Left renal pelvis (tissue), 4 donors: ENCODE measurements around the gene AGPAT1. TPM values are rescaled to one million over a fixed set of nuclear protein-coding genes. Genes with fewer than 3 reads are reported as not detected.

Experiments used
- DNase-seq, 4 donors: peaks; one replicate each; pipeline ENCODE4 v3.0.0-alpha.2; 2013; ENCODE audit warnings: low read depth in 4 of 4, low spot score in 3 of 4
- polyA plus RNA-seq, 4 donors: library from polyadenylated mRNA; unstranded; fragments of 120-200 nt; gene quantifications; one replicate each; pipeline ENCODE4 v1.2.1, GENCODE V29; 2013; ENCODE audit not compliant: insufficient read length in 4 of 4

Gene AGPAT1
- polyA plus RNA-seq, 4 donors = 84.4 to 105 (median 99.7) TPM

- DNase-seq = no peak
Observed at GRCh38 chr6:32127409-32127716, 48.5 kb downstream of the AGPAT1 start.

- DNase-seq = no peak
Observed at GRCh38 chr6:32126880-32127279, 49.0 kb downstream of the AGPAT1 start.

- no peak for DNase-seq
Observed at GRCh38 chr6:32123681-32124080, 52.2 kb downstream of the AGPAT1 start.

- no peak for DNase-seq
Observed at GRCh38 chr6:32120573-32121059, 55.3 kb downstream of the AGPAT1 start.

GRCh38 chr6:32118782-32119628 is 56.9 kb downstream of the AGPAT1 start:
- peak in 2 of 4 donors; percentile 58 to 61 for DNase-seq

Other genes with a start within 250 kb of the AGPAT1 start
- gene C2, start 248.4 kb downstream of the AGPAT1 start, polyA plus RNA-seq = 10 to 100 TPM in 1 of 4 donors, 1 to 10 TPM in 3; 3.1 to 12.4 (median 5.0) TPM
- 10 to 100 TPM in 1 of 4 donors, 1 to 10 TPM in 3; 4.6 to 13.0 (median 6.7) TPM for gene CFB, start 230.0 kb downstream of the AGPAT1 start, polyA plus RNA-seq
- 10 to 100 TPM; 72.5 to 97.9 (median 84.9) TPM for gene NELFE, start 217.1 kb downstream of the AGPAT1 start, polyA plus RNA-seq
- 10 to 100 TPM; 33.1 to 51.5 (median 39.7) TPM for gene SKIC2, start 216.9 kb downstream of the AGPAT1 start, polyA plus RNA-seq
- gene DXO, start 203.9 kb downstream of the AGPAT1 start, polyA plus RNA-seq = 10 to 100 TPM; 22.6 to 37.5 (median 30.1) TPM
- 10 to 100 TPM in 3 of 4 donors, 1 to 10 TPM in 1; 8.6 to 26.2 (median 15.2) TPM for gene C4A, start 194.0 kb downstream of the AGPAT1 start, polyA plus RNA-seq
- 10 to 100 TPM; 10.3 to 27.3 (median 16.0) TPM for gene C4B, start 161.3 kb downstream of the AGPAT1 start, polyA plus RNA-seq
- 1 to 10 TPM in 3 of 4 donors, under 1 TPM in 1; 0.76 to 1.4 (median 1.1) TPM for gene CYP21A2, start 137.7 kb downstream of the AGPAT1 start, polyA plus RNA-seq
- 10 to 100 TPM in 2 of 4 donors, 1 to 10 TPM in 2; 4.6 to 98.0 (median 8.3) TPM for gene TNXB, start 66.7 kb downstream of the AGPAT1 start, polyA plus RNA-seq
- gene ATF6B, start 47.8 kb downstream of the AGPAT1 start, polyA plus RNA-seq = 100 to 1,000 TPM in 1 of 4 donors, 10 to 100 TPM in 3; 82.5 to 114 (median 85.7) TPM
- gene FKBPL, start 45.8 kb downstream of the AGPAT1 start, polyA plus RNA-seq = 1 to 10 TPM; 6.0 to 8.3 (median 6.9) TPM
- 1 to 10 TPM; 2.5 to 5.4 (median 3.4) TPM for gene PRRT1, start 24.1 kb downstream of the AGPAT1 start, polyA plus RNA-seq
- 10 to 100 TPM; 26.6 to 45.5 (median 34.9) TPM for gene PPT2, start 21.9 kb downstream of the AGPAT1 start, polyA plus RNA-seq
- 10 to 100 TPM; 21.2 to 45.5 (median 26.6) TPM for gene EGFL8, start 11.5 kb downstream of the AGPAT1 start, polyA plus RNA-seq
- gene RNF5, start 2.3 kb upstream of the AGPAT1 start, polyA plus RNA-seq = 100 to 1,000 TPM in 1 of 4 donors, 10 to 100 TPM in 3; 57.4 to 103 (median 98.1) TPM
- 10 to 100 TPM; 14.3 to 30.0 (median 21.3) TPM for gene AGER, start 8.2 kb upstream of the AGPAT1 start, polyA plus RNA-seq
- gene PBX2, start 14.1 kb upstream of the AGPAT1 start, polyA plus RNA-seq = 100 to 1,000 TPM; 135 to 202 (median 172) TPM
- gene GPSM3, start 16.6 kb upstream of the AGPAT1 start, polyA plus RNA-seq = 10 to 100 TPM in 1 of 4 donors, 1 to 10 TPM in 3; 8.0 to 13.3 (median 8.8) TPM
- gene NOTCH4, start 48.0 kb upstream of the AGPAT1 start, polyA plus RNA-seq = 10 to 100 TPM; 14.3 to 19.3 (median 17.0) TPM
- gene TSBP1, start 195.8 kb upstream of the AGPAT1 start, polyA plus RNA-seq = under 1 TPM in 1 of 4 donors, not detected in 3; 0.18 TPM
- gene BTNL2, start 231.1 kb upstream of the AGPAT1 start, polyA plus RNA-seq = 1 to 10 TPM in 1 of 4 donors, under 1 TPM in 3; 0.18 to 1.5 (median 0.58) TPM